H1 (cell line): ENCODE measurements around the gene MYCBPAP. TPM values are rescaled to one million over a fixed set of nuclear protein-coding genes. Genes with fewer than 3 reads are reported as not detected.

ENCODE experiments used
- CTCF ChIA-PET: fragments of 300-600 bp; sonication (Branson Sonifier 250); formaldehyde crosslinking; loops from one replicate; lab custom pipeline; 2021; ENCODE audit not compliant: partially characterized antibody; lab: Charles Lee
- POLR2A ChIA-PET: fragments of 300-600 bp; sonication (Branson Sonifier 250); formaldehyde crosslinking; loops from one replicate; lab custom pipeline; 2021; ENCODE audit warnings: inconsistent platforms; ENCODE audit not compliant: partially characterized antibody; lab: Charles Lee
- DNase-seq, 2 experiments: peaks; one replicate each; pipeline versions ENCODE4 v3.0.0 to v3.0.0-alpha.2; 2010 to 2022; ENCODE audit warnings: low spot score in 2 of 2, low read depth in 1 of 2, mixed read lengths in 1 of 2
- FAIRE-seq: peaks from 2 replicates; lab custom pipeline; 2011; peaks lifted over from hg19 to GRCh38; lab: Jason Lieb, UNC
- H2AFZ ChIP-seq: 2 replicates; pipeline ENCODE4 v1.8.1; 2012; ENCODE audit warnings: low read length, inconsistent platforms
- H2AK5ac ChIP-seq: 2 replicates; pipeline ENCODE4 v1.6.1; 2013; ENCODE audit warnings: low read depth, low read length
- H2BK120ac ChIP-seq: replicated peaks from 2 replicates; pipeline ENCODE3; 2013; ENCODE audit warnings: low read depth, low read length, inconsistent platforms
- H2BK12ac ChIP-seq: 2 replicates; pipeline ENCODE4 v1.6.1; 2013; ENCODE audit warnings: low read depth, low read length
- H2BK15ac ChIP-seq: 2 replicates; pipeline ENCODE4 v1.6.1; 2013; ENCODE audit warnings: low read length
- H2BK20ac ChIP-seq: 2 replicates; pipeline ENCODE4 v1.6.1; 2013; ENCODE audit warnings: low read length
- H2BK5ac ChIP-seq: 2 replicates; pipeline ENCODE4 v1.6.1; 2013; ENCODE audit warnings: low read depth, low read length
- H3K14ac ChIP-seq: 2 replicates; pipeline ENCODE4 v1.6.1; 2013; ENCODE audit warnings: inconsistent platforms; ENCODE audit not compliant: insufficient read length
- H3K18ac ChIP-seq: 2 replicates; pipeline ENCODE4 v1.6.1; 2013; ENCODE audit warnings: low read length; ENCODE audit errors: extremely low read depth
- H3K23ac ChIP-seq: 2 replicates; pipeline ENCODE4 v1.6.1; 2013; ENCODE audit warnings: inconsistent platforms; ENCODE audit not compliant: insufficient read length
- H3K23me2 ChIP-seq: 2 replicates; pipeline ENCODE4 v1.6.1; 2013; ENCODE audit warnings: low read depth, low read length
- H3K27ac ChIP-seq: 2 replicates; pipeline ENCODE4 v1.6.1; 2011; ENCODE audit warnings: low read depth, low read length, inconsistent platforms
- H3K27me3 ChIP-seq, 4 experiments: replicated peaks in 1 of 4; 1 replicate in 1 of 4; 2 replicates in 3 of 4; pipeline versions ENCODE4 v1.6.1 to v1.8.1; 2011 to 2013; ENCODE audit warnings: low read length in 3 of 4, mild to moderate bottlenecking in 3 of 4, inconsistent platforms in 2 of 4, mixed read lengths in 2 of 4, moderate library complexity in 1 of 4; ENCODE audit not compliant: control insufficient read depth in 3 of 4, insufficient read depth in 3 of 4; ENCODE audit errors: extremely low read depth in 1 of 4
- H3K36me3 ChIP-seq, 4 experiments: 2 replicates each; pipeline versions ENCODE4 v1.6.1 to v1.8.1; 2011 to 2013; ENCODE audit warnings: mild to moderate bottlenecking in 4 of 4, low read length in 3 of 4, moderate library complexity in 2 of 4, control low read depth in 1 of 4, inconsistent platforms in 1 of 4; ENCODE audit not compliant: insufficient read depth in 4 of 4, control insufficient read depth in 2 of 4
- H3K4ac ChIP-seq: replicated peaks from 2 replicates; pipeline ENCODE3; 2013; ENCODE audit warnings: low read length, low read depth, mixed read lengths, inconsistent platforms; ENCODE audit not compliant: insufficient read length
- H3K4me1 ChIP-seq, 4 experiments: replicated peaks in 1 of 4; 1 replicate in 1 of 4; 2 replicates in 3 of 4; pipeline versions ENCODE4 v1.6.1 to v1.8.1; 2011 to 2013; ENCODE audit warnings: low read length in 3 of 4, inconsistent platforms in 2 of 4, mixed read lengths in 1 of 4; ENCODE audit not compliant: insufficient read depth in 4 of 4, control insufficient read depth in 3 of 4
- H3K4me2 ChIP-seq, 2 experiments: 2 replicates each; pipeline versions ENCODE4 v1.6.1 to v1.8.1; 2011 to 2013; ENCODE audit warnings: low read depth in 2 of 2, low read length in 2 of 2, control low read depth in 1 of 2, inconsistent platforms in 1 of 2, mild to moderate bottlenecking in 1 of 2; ENCODE audit not compliant: insufficient read depth in 1 of 2
- H3K4me3 ChIP-seq, 4 experiments: fragments of 200-600, 300-600 bp in 1 of 4; sonication (generic), shearing (Covaris generic), sonication (Bioruptor Twin) in 1 of 4; 2 replicates each; pipeline versions ENCODE4 v1.5.1 to v1.8.1; 2011 to 2016; ENCODE audit warnings: low read length in 4 of 4, low read depth in 3 of 4, control low read depth in 2 of 4, inconsistent platforms in 2 of 4, mild to moderate bottlenecking in 2 of 4, mixed read lengths in 1 of 4, moderate library complexity in 1 of 4; ENCODE audit not compliant: insufficient read depth in 2 of 4; ENCODE audit errors: extremely low read depth in 1 of 4
- H3K56ac ChIP-seq: replicated peaks from 2 replicates; pipeline ENCODE3; 2013; ENCODE audit warnings: low read depth, mild to moderate bottlenecking, mixed read lengths, low read length, inconsistent platforms; ENCODE audit not compliant: insufficient read length
- H3K79me1 ChIP-seq: 2 replicates; pipeline ENCODE4 v1.6.1; 2013; ENCODE audit warnings: low read depth, low read length, control low read depth
- H3K79me2 ChIP-seq, 2 experiments: 2 replicates each; pipeline versions ENCODE4 v1.6.1 to v1.8.1; 2012 to 2013; ENCODE audit warnings: low read length in 2 of 2, mild to moderate bottlenecking in 2 of 2, inconsistent platforms in 1 of 2; ENCODE audit not compliant: insufficient read depth in 2 of 2, control insufficient read depth in 1 of 2
- H3K9ac ChIP-seq, 4 experiments: replicated peaks in 1 of 4; 1 replicate in 1 of 4; 2 replicates in 3 of 4; pipeline versions ENCODE4 v1.6.1 to v1.8.1; 2011 to 2013; ENCODE audit warnings: low read depth in 3 of 4, low read length in 3 of 4, control low read depth in 2 of 4, mild to moderate bottlenecking in 2 of 4, moderate library complexity in 2 of 4, inconsistent platforms in 1 of 4; ENCODE audit errors: extremely low read depth in 1 of 4
- H3K9me3 ChIP-seq, 2 experiments: 2 replicates each; pipeline versions ENCODE4 v1.6.1 to v1.8.1; 2012 to 2013; ENCODE audit warnings: mild to moderate bottlenecking in 2 of 2, moderate library complexity in 2 of 2, control low read depth in 1 of 2, inconsistent platforms in 1 of 2, low read depth in 1 of 2, low read length in 1 of 2, mixed read lengths in 1 of 2; ENCODE audit not compliant: insufficient read depth in 2 of 2
- H4K20me1 ChIP-seq, 2 experiments: replicated peaks in 1 of 2; 2 replicates each; pipeline versions ENCODE3 to v1.8.1; 2011 to 2013; ENCODE audit warnings: inconsistent platforms in 2 of 2, low read length in 2 of 2, mild to moderate bottlenecking in 1 of 2; ENCODE audit not compliant: insufficient read depth in 2 of 2, control insufficient read depth in 1 of 2
- H4K5ac ChIP-seq: 2 replicates; pipeline ENCODE4 v1.6.1; 2013; ENCODE audit warnings: low read length, low read depth, mixed read lengths, inconsistent platforms; ENCODE audit not compliant: insufficient read length
- H4K8ac ChIP-seq: 2 replicates; pipeline ENCODE4 v1.8.0; 2013; ENCODE audit warnings: mild to moderate bottlenecking, moderate library complexity, low read length, inconsistent platforms; ENCODE audit not compliant: insufficient read depth; ENCODE audit errors: extremely low read depth
- H4K91ac ChIP-seq: replicated peaks from 2 replicates; pipeline ENCODE3; 2013; ENCODE audit warnings: low read length, mixed read lengths, inconsistent platforms; ENCODE audit not compliant: insufficient read length
- BACH1 ChIP-seq: IDR thresholded peaks from 2 replicates; pipeline ENCODE4 v1.6.1; 2012; ENCODE audit warnings: low read length, improper control_type of control experiment
- BRCA1 ChIP-seq: IDR thresholded peaks from 2 replicates; pipeline ENCODE4 v1.6.1; 2012; ENCODE audit warnings: low read depth, low read length, improper control_type of control experiment
- CBX5 ChIP-seq: fragments of 300-800, 300-1000 bp; sonication (generic); IDR thresholded peaks from 2 replicates; pipeline ENCODE4 v1.7.1; 2016; ENCODE audit warnings: antibody characterized with exemption, low read length, low read depth
- CHD2 ChIP-seq: IDR thresholded peaks from 2 replicates; pipeline ENCODE4 v1.6.1; 2012; ENCODE audit warnings: low read length, improper control_type of control experiment
- CREB1 ChIP-seq: IDR thresholded peaks from 2 replicates; pipeline ENCODE4 v1.6.1; 2012; ENCODE audit warnings: inconsistent platforms
- E2F6 ChIP-seq: IDR thresholded peaks from 2 replicates; pipeline ENCODE4 v1.6.1; 2012; ENCODE audit warnings: inconsistent platforms
- JUN ChIP-seq: IDR thresholded peaks from 2 replicates; pipeline ENCODE4 v1.6.1; 2011; ENCODE audit warnings: low read depth, mild to moderate bottlenecking, improper control_type of control experiment, low read length
- PHF8 ChIP-seq: fragments of 200-600 bp; sonication (generic); conservative IDR thresholded peaks from 2 replicates; pipeline ENCODE4 v1.7.1; 2012; ENCODE audit warnings: low read depth, mild to moderate bottlenecking, inconsistent platforms, low read length, moderate library complexity
- POLR2A ChIP-seq, 2 experiments: IDR thresholded peaks; 1 replicate in 1 of 2; 2 replicates in 1 of 2; pipeline ENCODE4 v1.6.1; 2011; ENCODE audit warnings: low read depth in 2 of 2, low read length in 2 of 2, mild to moderate bottlenecking in 2 of 2; ENCODE audit errors: control extremely low read depth in 1 of 2
- RBBP5 ChIP-seq: IDR thresholded peaks from 2 replicates; pipeline ENCODE4 v1.7.1; 2012; ENCODE audit warnings: low read depth, mild to moderate bottlenecking, inconsistent platforms, low read length, moderate library complexity, borderline replicate concordance
- RFX5 ChIP-seq: IDR thresholded peaks from 2 replicates; pipeline ENCODE4 v1.6.1; 2011; ENCODE audit warnings: low read depth, low read length, improper control_type of control experiment, borderline replicate concordance
- SIRT6 ChIP-seq: IDR thresholded peaks from one replicate; pipeline ENCODE4 v1.7.1; 2012; ENCODE audit warnings: low read length, inconsistent platforms
- SP4 ChIP-seq: IDR thresholded peaks from 2 replicates; pipeline ENCODE4 v1.6.1; 2012; ENCODE audit warnings: low read length, inconsistent platforms
- TAF7 ChIP-seq: optimal IDR thresholded peaks from 2 replicates; pipeline ENCODE3; 2011; ENCODE audit warnings: low read depth, mild to moderate bottlenecking, inconsistent platforms, low read length, moderate library complexity, borderline replicate concordance
- TCF12 ChIP-seq: IDR thresholded peaks from 2 replicates; pipeline ENCODE4 v1.6.1; 2011; ENCODE audit warnings: low read depth, mild to moderate bottlenecking, low read length
- YY1 ChIP-seq: IDR thresholded peaks from 2 replicates; pipeline ENCODE4 v1.6.1; 2011; ENCODE audit warnings: low read depth, mild to moderate bottlenecking, low read length
- WGBS, 2 experiments: shearing (Covaris generic) in 1 of 2; methylation state at CpG; one replicate each; pipeline versions ENCODE4 v1.1.6 to v1.1.7; 2013 to 2015; ENCODE audit warnings: low lambda C conversion rate in 2 of 2, mixed read lengths in 2 of 2, inconsistent platforms in 1 of 2, low coverage in 1 of 2, missing lambda C conversion rate in 1 of 2; ENCODE audit not compliant: insufficient replicate concordance in 2 of 2, insufficient coverage in 1 of 2, insufficient read length in 1 of 2; ENCODE audit errors: extremely low coverage in 1 of 2, missing lambda C conversion rate in 1 of 2; 5-methylcytosine and 5-hydroxymethylcytosine counted together
- polyA plus RNA-seq, 7 experiments: library from polyadenylated mRNA; depleted of rRNA in 3 of 7; stranded (reverse) in 5 of 7; unstranded in 2 of 7; fragments of >200 nt in 5 of 7; fragments of 200-250 nt in 2 of 7; gene quantifications; 1 replicate in 5 of 7; 2 replicates in 1 of 7; 4 replicates in 1 of 7; pipeline versions ENCODE4 v1.2.1 to v1.2.3, GENCODE V29; 2011 to 2013; ENCODE audit warnings: missing spikeins in 2 of 7, mixed read lengths in 2 of 7
- total RNA-seq: library from RNA; stranded (reverse); fragmentation: NEBNext Ultra II Directional; extraction: Animal tissue kit (Norgen Biotek cat#: 25700); gene quantifications from 2 replicates; pipeline ENCODE4 v1.2.1, GENCODE V29; 2021

MYCBPAP gene
- total and polyA plus RNA-seq, 2 of the 8 experiments (the other 6 are each of a cell fraction or from before 2014, with no cell fraction given): 0.89 to 3.3 TPM

- Histone ChIP-seq H3K23me2 (peaks cover 7% of the 10 kb centered on the region; the same call in 1 of the 2 replicates), H3K4me3 (no peak overlapping the region), H3K14ac (no peak overlapping the region), H3K4me2 (no peak overlapping the region), H3K79me1 (no peaks in the 10 kb centered on the region), H3K79me2 (no peaks in the 10 kb centered on the region), H2BK15ac (no peak overlapping the region), H3K27me3 (peaks cover 8 to 39% (median 27%) of the 10 kb centered on the region in 4 experiments; a peak in 6 of 7 replicates), H2BK20ac (no peak overlapping the region), H2BK5ac (no peak overlapping the region), H2BK120ac (no peak overlapping the region), H3K9ac (no peak overlapping the region), H3K4me1 (peaks cover 0 to 17% (median 7%) of the 10 kb centered on the region in 4 experiments; a peak in 6 of 7 replicates), H3K18ac (no peak overlapping the region), H2AFZ (no peak overlapping the region), H4K91ac (no peak overlapping the region), H4K20me1 (peaks cover 0 to 6% of the 10 kb centered on the region in 2 experiments), H2BK12ac (no peak overlapping the region), H3K36me3 (no peaks in the 10 kb centered on the region), H3K23ac (no peak overlapping the region), H4K5ac (no peak overlapping the region), H3K9me3 (no peaks in the 10 kb centered on the region), H4K8ac (no peak overlapping the region), H3K27ac (no peak overlapping the region), H3K56ac (no peak overlapping the region), H2AK5ac (no peak overlapping the region), H3K4ac (no peak overlapping the region)
- 67% methylated on average over 6 of the region's 6 CpGs; no CpG with 5 or more reads in 1 of the 2 experiments for WGBS, 2 experiments
- ChIA-PET CTCF (interaction anchor here (0.7 to 8.8 kb wide), 5 partner anchors 27 to 89 kb away, joined by 3 to 49 read pairs (median 4); partner anchors contain the start of gene LRRC59), POLR2A (interaction anchor here (0.7 to 1.1 kb wide), 4 partner anchors 9 to 137 kb away, joined by 3 read pairs; partner anchors contain the start of gene LRRC59)
- DNase-seq: no peak
- FAIRE-seq: no peak
- no peak for TF ChIP-seq CBX5
- TF ChIP-seq CHD2: no peak
- no peak for TF ChIP-seq YY1
- TF ChIP-seq TCF12: no peak
- no peak for TF ChIP-seq POLR2A (IDR thresholded peaks at IDR 0.05; ENCODE audit: control extremely low read depth in 1 of 2, low read depth in 2 of 2, low read length in 2 of 2)
- no peak for TF ChIP-seq RBBP5
- no peak for TF ChIP-seq JUN
- no peak for TF ChIP-seq PHF8
- TF ChIP-seq SP4: no peak
- TF ChIP-seq BACH1: no peak
- no peak for TF ChIP-seq TAF7
- TF ChIP-seq BRCA1: no peak
- TF ChIP-seq RFX5: no peak
- no peak for TF ChIP-seq CREB1
- TF ChIP-seq SIRT6: no peak
- TF ChIP-seq E2F6: no peak
These were observed 37.8 kb upstream of the MYCBPAP start for GRCh38 chr17:50470426-50470825.
